A549 (cell line): ENCODE data around the gene FAM163B. TPM values are rescaled to one million over a fixed set of nuclear protein-coding genes. Genes with fewer than 3 reads are reported as not detected.

Experiments used
- ATAC-seq, 2 experiments: fragments of 200-7000 bp in 1 of 2; fragments of >200 bp in 1 of 2; cut with Nextera tagmentation in 1 of 2; cut with Tn5 transposase in 1 of 2; 3 replicates each; pipeline versions ENCODE4 v1.8.0 to v1.9.1; 2018 to 2020; ENCODE audit warnings: mild to moderate bottlenecking in 1 of 2, moderate library complexity in 1 of 2
- CTCF ChIA-PET: fragments of 300-600 bp; sonication (Branson Sonifier 250); formaldehyde crosslinking; extraction: SDS; loops from one replicate; lab custom pipeline; 2021; ENCODE audit warnings: antibody characterized with exemption, inconsistent platforms; lab: Yijun Ruan, JAX
- POLR2A ChIA-PET: fragments of 350-600 bp; formaldehyde crosslinking; extraction: SDS; loops from one replicate; lab custom pipeline; 2021; ENCODE audit warnings: antibody characterized with exemption, inconsistent platforms; lab: Yijun Ruan, JAX
- DNase-seq, 2 experiments: peaks; one replicate each; pipeline versions ENCODE4 v3.0.0 to v3.0.0-alpha.2; 2011 to 2016; ENCODE audit warnings: low read depth in 1 of 2, low spot score in 1 of 2
- FAIRE-seq: peaks from 2 replicates; lab custom pipeline; 2011; peaks lifted over from hg19 to GRCh38; lab: Jason Lieb, UNC
- H3K27ac ChIP-seq, 2 experiments: fragments of >200 bp; sonication (Bioruptor Twin); formaldehyde crosslinking; 3 replicates each; pipeline ENCODE4 v1.5.1; 2016 to 2017
- H3K4me1 ChIP-seq: fragments of >200 bp; sonication (Bioruptor Twin); formaldehyde crosslinking; 3 replicates; pipeline ENCODE4 v1.6.1; 2016
- H3K4me2 ChIP-seq: fragments of >200 bp; sonication (Bioruptor Twin); formaldehyde crosslinking; 3 replicates; pipeline ENCODE4 v1.6.1; 2016
- H3K4me3 ChIP-seq: fragments of >200 bp; sonication (Bioruptor Twin); formaldehyde crosslinking; 3 replicates; pipeline ENCODE4 v1.5.1; 2016
- H3K9me3 ChIP-seq: fragments of >200 bp; sonication (Bioruptor Twin); formaldehyde crosslinking; 3 replicates; pipeline ENCODE4 v1.6.1; 2016
- ATOH8 ChIP-seq: fragments of 250-450 bp; sonication (Bioruptor Pico); IDR thresholded peaks from 2 replicates; pipeline ENCODE4 v1.5.0; 2020; ENCODE audit warnings: low read depth, mild to moderate bottlenecking, moderate library complexity
- CBX2 ChIP-seq: fragments of 200-600 bp; sonication (generic); IDR thresholded peaks from 2 replicates; pipeline ENCODE4 v1.6.1; 2016; ENCODE audit warnings: low read depth, mild to moderate bottlenecking, borderline replicate concordance
- CHD4 ChIP-seq: fragments of 200-600 bp; sonication (generic); IDR thresholded peaks from 2 replicates; pipeline ENCODE4 v1.6.1; 2016; ENCODE audit warnings: antibody characterized with exemption, mild to moderate bottlenecking, borderline replicate concordance
- ESRRA ChIP-seq: fragments of 150-350 bp; IDR thresholded peaks from 2 replicates; pipeline ENCODE4 v1.6.1; 2014; ENCODE audit warnings: mild to moderate bottlenecking, low read length, borderline replicate concordance
- HES2 ChIP-seq: fragments of >200 bp; sonication (Bioruptor Twin); formaldehyde crosslinking; IDR thresholded peaks from 2 replicates; pipeline ENCODE4 v1.6.1; 2016
- HEYL ChIP-seq: fragments of 250-450 bp; sonication (Bioruptor Pico); IDR thresholded peaks from 2 replicates; pipeline ENCODE4 v1.8.0; 2021; ENCODE audit warnings: mild to moderate bottlenecking, moderate library complexity
- JUN ChIP-seq, 2 experiments: fragments of >200 bp; sonication (Bioruptor Twin); formaldehyde crosslinking; IDR thresholded peaks; 2 replicates in 1 of 2; 3 replicates in 1 of 2; pipeline ENCODE4 v1.6.1; 2016 to 2017
- JUNB ChIP-seq: fragments of >200 bp; sonication (Bioruptor Twin); formaldehyde crosslinking; IDR thresholded peaks from 2 replicates; pipeline ENCODE4 v1.6.1; 2016
- NPAS2 ChIP-seq: fragments of 250-450 bp; sonication (Bioruptor Pico); IDR thresholded peaks from 2 replicates; pipeline ENCODE4 v1.8.0; 2022; ENCODE audit warnings: mild to moderate bottlenecking, moderate library complexity, borderline replicate concordance
- RARB ChIP-seq: fragments of 250-450 bp; sonication (Bioruptor Pico); IDR thresholded peaks from 2 replicates; pipeline ENCODE4 v1.8.0; 2021; ENCODE audit warnings: mild to moderate bottlenecking, moderate library complexity
- RCOR1 ChIP-seq: fragments of 150-350 bp; IDR thresholded peaks from 2 replicates; pipeline ENCODE4 v1.6.1; 2014; ENCODE audit warnings: antibody characterized with exemption, low read length, low read depth
- TP53 ChIP-seq: fragments of 250-450 bp; sonication (Bioruptor Pico); IDR thresholded peaks from 2 replicates; pipeline ENCODE4 v1.5.0; 2021; ENCODE audit warnings: mild to moderate bottlenecking, moderate library complexity
- USF2 ChIP-seq: fragments of 450-650 bp; IDR thresholded peaks from 2 replicates; pipeline ENCODE4 v1.6.1; 2014; ENCODE audit warnings: antibody characterized with exemption
- ZC3H11A ChIP-seq: fragments of 450-650 bp; IDR thresholded peaks from 2 replicates; pipeline ENCODE4 v1.6.1; 2014; ENCODE audit warnings: antibody characterized with exemption, mild to moderate bottlenecking
- ZFP36 ChIP-seq: fragments of 450-650 bp; IDR thresholded peaks from 2 replicates; pipeline ENCODE4 v1.6.1; 2014; ENCODE audit warnings: borderline replicate concordance; ENCODE audit not compliant: partially characterized antibody
- WGBS: methylation state at CpG from one replicate; pipeline ENCODE4 v1.1.6; 2017; ENCODE audit errors: missing lambda C conversion rate; 5-methylcytosine and 5-hydroxymethylcytosine counted together
- polyA plus RNA-seq, 4 experiments: library from polyadenylated mRNA; depleted of rRNA in 3 of 4; stranded (reverse); fragments of >200 nt; fragmentation: RNase III in 1 of 4; extraction: RNeasy Plus Mini Kit Qiagen cat#74134 plus additional on column Dnase treatment in 1 of 4; gene quantifications; 2 replicates in 3 of 4; 3 replicates in 1 of 4; pipeline ENCODE4 v1.2.3, GENCODE V29; 2011 to 2017
- TF ChIP-seq, protein P1 (sequence below): fragments of 250-450 bp; sonication (Bioruptor Pico); IDR thresholded peaks from 2 replicates; pipeline ENCODE4 v1.5.0; 2021; ENCODE audit warnings: mild to moderate bottlenecking, moderate library complexity, borderline replicate concordance

FAM163B gene
- polyA plus RNA-seq, 2 of the 4 experiments (the other 2 are of a cell fraction): not detected

GRCh38 chr9:133632806-133633680, 23.9 kb upstream of the FAM163B start:
- TF ChIP-seq USF2 (no peak), ESRRA (no peak), CHD4 (no peak), NPAS2 (CRISPR knock-in tag) (no peak), RCOR1 (no peak), ZFP36 (no peak)
- TF ChIP-seq, protein P1, sequence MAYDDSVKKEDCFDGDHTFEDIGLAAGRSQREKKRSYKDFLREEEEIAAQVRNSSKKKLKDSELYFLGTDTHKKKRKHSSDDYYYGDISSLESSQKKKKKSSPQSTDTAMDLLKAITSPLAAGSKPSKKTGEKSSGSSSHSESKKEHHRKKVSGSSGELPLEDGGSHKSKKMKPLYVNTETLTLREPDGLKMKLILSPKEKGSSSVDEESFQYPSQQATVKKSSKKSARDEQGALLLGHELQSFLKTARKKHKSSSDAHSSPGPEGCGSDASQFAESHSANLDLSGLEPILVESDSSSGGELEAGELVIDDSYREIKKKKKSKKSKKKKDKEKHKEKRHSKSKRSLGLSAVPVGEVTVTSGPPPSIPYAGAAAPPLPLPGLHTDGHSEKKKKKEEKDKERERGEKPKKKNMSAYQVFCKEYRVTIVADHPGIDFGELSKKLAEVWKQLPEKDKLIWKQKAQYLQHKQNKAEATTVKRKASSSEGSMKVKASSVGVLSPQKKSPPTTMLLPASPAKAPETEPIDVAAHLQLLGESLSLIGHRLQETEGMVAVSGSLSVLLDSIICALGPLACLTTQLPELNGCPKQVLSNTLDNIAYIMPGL: no peak
- Histone ChIP-seq H3K4me1 (no peaks in the 10 kb centered on the region), H3K4me3 (no peak overlapping the region), H3K27ac (no peak overlapping the region), H3K9me3 (no peaks in the 10 kb centered on the region), H3K4me2 (no peak overlapping the region)
- ATAC-seq (no peak), FAIRE-seq (no peak), DNase-seq (no peak)
- ChIA-PET POLR2A (no interaction called here), CTCF (interaction anchor here (0.6 to 2.7 kb wide), 6 partner anchors 10 to 480 kb away, joined by 3 to 7 read pairs (median 3); no protein-coding TSS in a partner anchor)
- 59% methylated on average over 22 of the region's 27 CpGs for WGBS

- no peak overlapping the region for H3K4me3 ChIP-seq
- H3K27ac ChIP-seq: no peak overlapping the region
- ChIA-PET CTCF (interaction anchor here (1.5 to 2.7 kb wide), 2 partner anchors 12 to 26 kb away, joined by 3 to 7 read pairs; no protein-coding TSS in a partner anchor), POLR2A (no interaction called here)
- ATAC-seq: no peak
- TF ChIP-seq USF2: no peak
- no peak for TF ChIP-seq CBX2
- no peak for TF ChIP-seq HEYL (CRISPR knock-in tag)
- no peak for TF ChIP-seq HES2
- no peak for TF ChIP-seq JUN (IDR thresholded peaks at IDR 0.05)
- no peak for TF ChIP-seq ZFP36
- TF ChIP-seq TP53 (CRISPR knock-in tag): no peak
- TF ChIP-seq ATOH8: no peak
- no peak for TF ChIP-seq ZC3H11A
- no peak for TF ChIP-seq ESRRA
- no peak for TF ChIP-seq RARB
- TF ChIP-seq JUNB: no peak
- no peak overlapping the region for H3K4me2 ChIP-seq
- WGBS: 40% methylated on average over 6 of the region's 12 CpGs
- H3K4me1 ChIP-seq: no peaks in the 10 kb centered on the region
- DNase-seq: no peak
- H3K9me3 ChIP-seq: no peaks in the 10 kb centered on the region
- no peak for FAIRE-seq
These were observed 21.9 kb upstream of the FAM163B start for GRCh38 chr9:133631111-133631510.
